Stimulated activated CD4-positive, alpha-beta T cell treated with anti-CD3 and anti-CD28 coated beads, Interleukin-2, amount 100 ng/mL, for 24 hours (primary cell): ENCODE data around the gene B4GALNT4.
"Not testable (repeated sequence)": the region's sequence is repeated elsewhere in the genome, so short reads cannot be mapped to it uniquely, and the experiment has no call there.

Source experiments
- DNase-seq, 2 donors: peaks; one replicate each; pipeline ENCODE4 v3.0.0-alpha.2; 2020

Gene B4GALNT4

DNA sequence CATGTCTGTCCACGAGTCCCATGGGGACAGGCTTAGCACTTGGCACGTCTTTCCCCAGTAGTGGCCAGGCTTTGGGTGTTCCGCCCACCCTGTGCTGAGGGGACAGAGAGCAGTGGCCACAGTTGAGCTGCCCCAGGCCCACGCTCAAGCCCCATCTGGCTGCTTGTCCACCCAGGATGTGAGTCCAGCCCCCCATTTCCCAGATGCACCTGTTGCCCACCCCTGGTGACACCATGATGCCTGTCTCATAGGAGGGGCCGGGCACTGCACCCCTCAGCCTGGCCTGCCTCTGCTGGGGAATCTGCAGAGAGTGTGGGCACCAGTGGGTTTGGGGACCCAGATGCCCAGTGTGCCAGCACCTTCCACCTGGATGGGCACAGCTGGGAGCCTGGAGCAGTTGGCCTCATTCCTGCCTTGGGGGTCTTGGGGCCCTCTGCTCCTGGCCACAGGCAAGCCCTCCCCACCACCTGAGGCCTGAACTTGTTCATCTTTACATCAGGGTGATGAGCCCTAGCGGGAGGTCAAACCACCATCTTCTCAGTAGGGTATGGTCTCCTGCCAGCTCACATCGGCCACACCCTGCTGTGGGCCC lies 39.8 kb downstream of the B4GALNT4 start:
- no peak for DNase-seq

DNA sequence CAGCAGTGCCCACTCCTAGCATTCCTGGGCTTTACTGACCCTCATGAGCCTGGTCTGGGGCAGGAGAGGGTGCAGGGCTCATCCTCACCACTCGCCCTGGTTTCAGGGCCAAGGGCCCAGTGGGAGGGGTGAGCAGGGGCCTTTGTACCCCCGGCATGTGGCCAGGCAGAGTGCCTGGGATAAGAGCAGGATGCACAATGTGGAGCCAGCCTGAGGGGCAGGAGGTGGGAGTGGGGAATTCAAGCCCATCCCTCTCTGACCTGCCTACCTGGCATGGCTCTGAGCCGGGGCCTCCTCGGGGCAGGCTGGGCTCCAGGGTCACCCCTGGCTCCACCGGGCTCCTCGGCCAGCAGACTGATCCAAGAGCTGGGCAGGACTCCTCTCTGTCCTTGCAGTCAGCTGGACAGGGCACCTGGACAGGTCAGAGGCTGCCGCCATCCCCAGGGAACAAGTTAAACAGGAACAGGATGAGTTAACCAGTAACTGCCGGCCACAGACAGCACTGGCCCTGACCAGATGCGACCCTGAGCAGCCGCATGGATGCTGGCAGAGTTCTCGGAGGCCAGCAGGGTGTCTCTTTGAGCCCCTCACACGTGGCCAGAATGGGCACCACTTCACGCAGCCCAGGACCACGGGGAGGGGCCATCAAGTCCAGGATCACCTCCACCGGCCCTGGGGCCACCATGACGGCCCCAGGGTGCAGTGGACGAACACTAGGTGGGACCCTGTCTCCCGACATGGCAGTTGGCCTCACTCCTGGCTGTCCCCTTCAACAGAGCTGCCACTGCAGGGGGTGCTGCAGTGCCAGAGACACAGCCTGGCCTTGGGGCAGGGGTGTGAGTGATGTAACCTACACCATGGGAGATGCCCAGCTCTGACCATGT lies 40.5 kb downstream of the B4GALNT4 start:
- DNase-seq: no peak

DNA sequence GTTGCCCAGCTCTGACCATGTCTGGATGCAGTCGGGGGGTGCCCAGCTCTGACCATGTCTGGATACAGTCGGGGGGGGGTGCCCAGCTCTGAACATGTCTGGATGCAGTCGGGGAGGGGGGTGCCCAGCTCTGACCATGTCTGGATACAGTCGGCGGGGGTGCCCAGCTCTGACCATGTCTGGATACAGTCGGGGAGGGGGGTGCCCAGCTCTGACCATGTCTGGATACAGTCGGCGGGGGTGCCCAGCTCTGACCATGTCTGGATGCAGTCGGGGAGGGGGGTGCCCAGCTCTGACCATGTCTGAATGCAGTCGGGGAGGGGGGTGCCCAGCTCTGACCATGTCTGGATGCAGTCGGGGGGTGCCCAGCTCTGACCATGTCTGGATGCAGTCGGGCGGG lies 41.4 kb downstream of the B4GALNT4 start:
- DNase-seq: not testable (repeated sequence)

DNA sequence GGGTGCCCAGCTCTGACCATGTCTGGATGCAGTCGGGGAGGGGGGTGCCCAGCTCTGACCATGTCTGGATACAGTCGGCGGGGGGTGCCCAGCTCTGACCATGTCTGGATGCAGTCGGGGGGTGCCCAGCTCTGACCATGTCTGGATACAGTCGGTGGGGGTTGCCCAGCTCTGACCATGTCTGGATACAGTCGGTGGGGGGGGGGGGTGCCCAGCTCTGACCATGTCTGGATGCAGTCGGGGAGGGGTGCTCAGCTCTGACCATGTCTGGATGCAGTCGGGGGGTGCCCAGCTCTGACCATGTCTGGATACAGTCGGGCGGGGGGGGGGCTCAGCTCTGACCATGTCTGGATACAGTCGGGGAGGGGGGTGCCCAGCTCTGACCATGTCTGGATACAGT lies 42.2 kb downstream of the B4GALNT4 start:
- DNase-seq: not testable (repeated sequence)

DNA sequence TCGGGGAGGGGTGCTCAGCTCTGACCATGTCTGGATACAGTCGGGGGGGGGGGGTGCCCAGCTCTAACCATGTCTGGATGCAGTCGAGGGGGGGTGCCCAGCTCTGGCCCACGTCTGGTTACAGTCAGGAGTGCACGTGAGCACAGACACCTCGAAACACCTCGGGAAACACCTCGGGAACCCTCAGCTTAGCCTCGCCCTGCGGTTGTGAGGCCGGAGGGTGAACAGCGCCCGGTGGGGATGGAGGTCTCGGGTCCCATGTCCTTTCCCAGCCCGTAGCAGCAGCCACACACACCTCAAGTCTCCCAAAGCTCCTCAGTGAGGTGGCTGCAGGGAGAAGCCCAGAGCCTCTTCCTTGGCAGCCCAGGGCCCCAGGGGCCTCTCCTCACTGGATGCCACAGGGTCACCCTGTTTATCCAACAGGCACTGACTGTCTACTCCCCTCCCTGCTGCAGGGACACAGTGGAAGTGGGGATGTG lies 43.4 kb downstream of the B4GALNT4 start:
- DNase-seq: no peak

DNA sequence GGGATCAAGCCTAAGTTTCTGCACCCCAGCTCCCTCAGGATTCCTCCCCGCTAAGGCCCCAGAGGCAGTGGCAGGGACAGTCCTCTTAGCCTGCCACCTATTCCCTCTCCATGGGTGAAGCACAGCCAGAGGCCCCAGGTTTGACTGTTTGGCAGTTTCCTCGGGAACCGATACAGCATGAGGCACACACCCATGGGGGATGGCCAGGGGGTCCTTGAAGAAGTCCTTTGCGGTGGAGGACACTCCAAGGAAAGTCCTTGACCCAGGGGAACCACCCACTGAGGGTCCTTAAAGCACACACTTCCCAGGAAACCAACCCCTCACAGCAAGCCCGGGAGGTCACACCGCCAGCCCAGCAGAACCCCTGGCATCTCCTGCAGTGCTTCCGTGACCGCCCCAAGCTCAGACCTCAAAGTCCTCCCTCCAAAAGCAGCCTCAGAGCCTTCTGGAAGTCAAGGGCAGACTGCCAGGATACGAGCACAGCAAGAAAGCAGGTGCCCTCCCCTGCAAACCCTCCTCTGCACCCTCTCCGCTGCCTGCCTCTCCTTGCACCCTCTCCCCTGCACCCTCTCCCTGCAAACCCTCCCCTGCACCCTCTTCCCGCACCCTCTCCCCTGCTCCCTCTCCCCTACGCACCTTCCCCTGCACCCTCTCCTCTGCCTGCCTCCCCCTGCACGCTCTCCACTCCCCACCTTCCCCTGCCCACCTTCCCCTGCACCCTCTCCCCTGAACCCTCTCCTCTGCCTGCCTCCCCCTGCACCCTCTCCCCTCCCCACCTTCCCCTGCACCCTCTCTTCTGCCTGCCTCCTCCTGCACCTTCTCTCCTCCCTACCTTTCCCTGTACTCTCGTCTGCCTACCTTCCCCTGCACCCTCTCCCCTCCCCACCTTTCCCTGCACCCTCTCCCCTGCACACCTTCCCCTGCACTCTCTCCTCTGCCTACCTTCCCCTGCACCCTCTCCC lies 44.1 kb downstream of the B4GALNT4 start:
- DNase-seq: no peak

DNA sequence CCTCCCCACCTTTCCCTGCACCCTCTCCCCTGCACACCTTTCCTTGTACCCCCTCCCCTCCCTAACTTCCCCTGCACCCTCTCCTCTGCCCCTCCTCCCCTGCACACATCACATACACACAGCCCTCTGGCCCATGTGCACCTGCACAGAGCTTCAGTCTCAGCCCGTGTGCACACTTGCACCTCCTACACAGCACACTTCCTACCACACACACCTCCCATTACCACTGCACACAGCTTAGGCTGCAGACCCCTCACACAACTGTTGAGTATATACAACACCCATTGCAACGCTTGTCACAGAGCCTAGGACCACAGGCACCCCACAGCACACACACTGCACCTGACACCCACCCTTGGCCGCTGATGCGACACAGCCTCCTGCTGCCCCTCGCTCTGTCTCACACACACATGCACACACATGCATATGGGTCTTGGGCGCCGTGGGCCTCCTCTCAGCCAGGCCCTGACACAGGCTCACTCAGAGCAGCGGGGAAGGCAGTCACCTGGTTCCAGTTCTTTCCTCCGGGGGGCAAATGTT lies 45.1 kb downstream of the B4GALNT4 start:
- peak in 1 of 2 donors; percentile 26 for DNase-seq

DNA sequence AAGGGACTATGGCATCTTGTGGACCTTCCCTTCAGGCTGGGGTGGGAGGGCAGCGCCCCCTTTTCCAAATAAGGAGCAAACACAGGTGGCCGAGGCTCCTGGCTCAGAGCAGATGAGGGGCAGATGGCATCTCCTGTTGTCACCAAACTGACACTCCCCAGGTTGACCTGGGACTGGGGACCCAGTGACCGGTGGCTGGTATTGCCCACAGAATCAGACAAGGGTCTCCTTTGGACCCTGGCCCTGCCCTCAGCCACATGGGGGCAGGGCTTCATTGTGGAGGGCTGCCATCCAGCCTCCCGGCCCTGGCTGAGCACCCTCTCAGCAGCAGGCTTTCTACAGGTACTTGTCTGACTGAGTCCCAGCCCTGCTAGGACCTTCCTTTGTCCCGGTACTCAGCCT lies 46.3 kb downstream of the B4GALNT4 start:
- no peak for DNase-seq

DNA sequence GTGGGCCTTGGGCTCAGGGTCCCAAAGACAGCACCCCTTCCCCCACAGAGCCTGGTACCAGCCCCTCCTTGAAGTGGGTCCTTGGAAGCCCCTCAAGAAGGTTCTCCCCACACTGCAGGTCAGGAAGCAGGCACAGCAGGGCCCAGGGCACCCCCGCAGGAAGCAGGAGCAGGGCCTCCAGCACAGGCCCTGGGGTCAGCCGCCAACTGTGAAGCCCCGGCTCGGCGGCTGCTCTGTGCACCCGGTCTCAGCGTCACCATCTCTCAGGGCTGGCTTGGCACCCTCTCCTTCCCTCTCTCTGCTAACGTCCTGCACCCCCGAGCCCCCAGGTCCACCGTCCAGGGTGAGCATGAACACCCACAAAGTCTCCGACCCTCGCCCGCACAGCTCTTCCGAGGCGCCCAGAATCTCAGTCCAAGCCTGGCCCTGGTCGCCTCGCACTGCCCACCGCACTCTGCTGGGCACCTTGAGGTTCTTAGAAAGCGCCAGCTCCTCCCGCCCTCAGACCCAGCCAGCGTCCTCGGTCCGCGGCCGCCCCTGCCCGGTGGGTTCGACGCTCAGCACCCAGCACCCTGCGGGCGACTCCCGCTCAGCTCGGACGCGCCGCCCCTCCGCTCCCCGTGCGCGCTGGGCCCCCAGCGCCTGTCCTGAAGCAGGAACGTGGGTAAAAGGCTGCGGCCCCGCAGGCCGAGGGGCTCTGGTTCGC lies 46.9 kb downstream of the B4GALNT4 start:
- DNase-seq: peak in 1 of 2 donors; percentile 25

DNA sequence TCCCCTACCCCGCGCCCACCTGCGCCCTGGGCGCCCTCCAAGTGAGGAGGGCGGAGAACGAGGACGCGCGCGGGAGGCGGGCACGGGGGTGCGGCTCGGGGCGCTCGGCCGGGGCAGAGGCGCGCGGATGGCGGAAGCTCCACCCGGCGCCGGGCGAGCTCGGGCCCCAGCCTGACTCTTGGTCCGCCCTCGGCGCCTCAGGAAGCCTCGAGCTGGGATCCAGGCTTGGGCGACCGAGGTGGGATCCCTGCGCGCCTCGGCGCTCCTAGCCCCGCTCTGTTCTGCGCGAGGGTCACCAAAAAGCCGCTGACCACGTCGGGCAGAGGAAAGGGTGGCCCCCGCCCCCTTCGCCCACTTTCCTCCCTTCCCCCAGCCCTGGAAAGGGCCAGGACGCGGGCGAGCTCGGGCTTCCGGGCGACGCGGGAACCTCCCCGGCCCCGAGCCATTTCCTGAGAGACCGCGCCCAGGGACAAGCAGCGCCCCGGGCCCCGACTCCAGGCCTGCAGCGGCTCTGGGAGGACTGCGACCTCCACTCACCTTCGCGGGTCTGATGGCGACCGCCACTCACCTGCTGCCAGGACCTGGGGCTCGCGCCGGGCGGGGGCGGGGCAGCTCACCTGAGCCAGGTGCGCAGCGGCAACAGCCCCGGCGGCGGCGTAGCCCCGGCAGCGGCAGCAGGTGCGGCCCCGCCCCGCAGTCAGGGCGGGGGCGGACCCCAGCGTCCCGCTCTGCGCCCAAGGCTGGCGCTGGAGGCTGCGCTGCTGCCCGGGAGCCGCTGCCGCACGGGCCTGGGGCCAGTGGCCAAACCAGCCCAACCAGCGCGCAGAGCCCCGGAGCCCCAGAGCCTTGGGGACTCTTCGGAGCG lies 47.7 kb downstream of the B4GALNT4 start:
- DNase-seq: peak in 1 of 2 donors; percentile 63

DNA sequence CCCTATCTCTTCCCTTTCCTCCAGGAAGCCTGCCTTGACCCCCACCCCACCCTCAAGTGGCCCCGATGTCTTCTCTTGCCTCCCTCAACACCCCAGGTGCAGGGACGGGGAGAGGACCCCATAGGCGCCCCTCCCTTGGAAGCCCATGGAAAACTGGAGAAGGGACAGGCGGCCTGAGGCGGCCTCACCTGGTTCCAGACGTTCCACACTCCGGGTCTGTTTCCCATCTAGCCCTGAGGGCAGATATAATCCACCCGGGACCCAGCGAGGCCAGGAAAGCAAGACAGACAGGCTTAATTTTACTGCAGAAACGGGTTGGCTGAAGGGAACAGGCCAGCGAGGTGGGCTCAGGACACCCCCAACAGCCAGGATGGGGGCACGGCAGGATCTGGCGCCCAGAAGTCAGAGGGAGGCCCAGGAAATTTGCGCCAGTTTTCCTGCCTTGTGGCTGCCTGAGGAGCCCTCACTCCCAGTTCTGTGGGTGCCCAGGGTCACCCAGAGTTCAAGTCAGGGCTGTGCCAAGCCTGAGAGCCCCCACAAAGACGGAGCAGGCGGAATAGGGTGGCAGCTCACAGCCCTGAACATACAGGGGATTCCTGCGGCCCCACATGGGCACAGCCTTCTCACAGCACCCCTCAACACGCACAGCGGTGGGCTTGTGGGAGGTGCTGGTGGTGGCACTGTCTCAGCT lies 48.5 kb downstream of the B4GALNT4 start:
- DNase-seq: no peak

DNA sequence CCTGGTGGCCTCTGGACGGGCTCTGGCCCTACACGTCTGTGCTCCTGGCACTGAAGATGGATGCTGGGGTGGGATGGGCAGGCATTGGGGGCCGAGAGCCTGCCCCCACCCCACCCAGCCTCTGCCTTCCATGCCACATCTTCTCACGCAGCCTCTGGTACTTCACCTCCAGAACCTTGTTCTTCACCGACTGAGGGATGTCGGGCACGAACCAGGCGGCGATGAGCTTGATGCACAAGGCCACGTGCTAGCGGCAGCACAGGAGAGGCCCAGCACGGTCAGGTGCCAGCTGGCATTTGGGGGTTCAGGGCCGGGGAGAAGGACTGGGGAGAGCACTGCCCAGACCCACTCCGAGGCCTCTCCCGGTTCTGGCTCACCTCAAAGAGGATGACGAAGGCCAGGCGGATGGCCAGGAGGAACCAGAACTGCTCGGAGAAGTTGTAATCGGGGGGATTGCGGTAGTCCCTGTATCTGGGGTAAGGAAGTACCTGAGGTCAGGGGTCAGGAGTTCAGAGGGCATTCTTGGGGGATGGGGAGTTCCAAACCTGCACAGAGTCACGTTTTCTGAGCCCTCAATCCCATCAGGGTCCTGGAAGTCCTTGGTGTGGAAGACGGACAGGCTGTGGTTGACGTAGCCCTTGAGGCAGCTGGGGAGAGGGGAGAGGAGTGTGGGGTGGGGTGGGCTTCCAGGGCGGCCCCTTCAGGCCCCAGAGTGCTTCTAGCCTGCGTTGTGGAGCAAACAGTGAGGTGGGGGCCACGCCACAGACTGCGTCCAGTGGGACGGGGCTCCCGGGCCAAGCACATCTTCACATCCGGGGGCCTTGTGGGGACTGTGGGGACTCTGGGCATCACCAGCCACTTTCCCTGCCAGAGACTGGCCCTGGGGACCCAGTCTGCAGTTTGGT lies 49.3 kb downstream of the B4GALNT4 start:
- no peak for DNase-seq

DNA sequence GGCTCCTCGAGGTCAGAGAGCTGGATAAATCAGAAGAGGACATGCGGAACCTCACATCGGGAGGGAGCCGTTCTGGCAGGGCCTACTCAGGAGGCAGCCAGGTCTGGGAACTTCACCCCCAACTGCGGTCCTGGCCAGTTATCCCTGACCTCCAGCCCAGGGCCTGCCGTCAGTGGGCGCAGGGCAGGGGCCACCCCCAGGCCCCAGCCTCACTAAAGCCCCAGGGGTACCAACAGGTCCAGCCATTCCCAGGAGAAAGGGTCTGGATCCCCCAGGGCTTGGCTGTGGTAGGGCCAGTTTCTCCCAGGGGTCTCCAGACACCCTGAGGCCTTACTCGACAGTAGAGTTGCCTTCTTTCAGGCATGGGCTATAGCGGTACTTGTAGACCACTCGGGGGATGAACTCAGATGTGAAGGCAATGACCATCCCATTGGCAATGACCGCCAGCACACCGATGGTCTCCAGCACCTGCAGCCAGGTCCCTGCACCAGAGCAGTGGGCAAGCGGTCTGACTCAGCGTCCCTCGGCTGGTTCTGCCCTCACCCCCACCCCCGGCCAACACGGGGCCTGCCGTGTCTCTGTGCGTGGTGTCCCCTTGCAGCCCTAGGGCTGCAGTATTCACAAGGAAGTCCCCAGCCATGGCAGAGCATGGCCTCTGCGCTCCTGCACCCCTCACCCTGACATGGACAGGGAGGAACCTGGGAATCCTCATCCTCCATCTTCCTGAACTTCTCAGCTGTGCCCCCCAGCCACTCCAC lies 50.1 kb downstream of the B4GALNT4 start:
- DNase-seq: no peak

DNA sequence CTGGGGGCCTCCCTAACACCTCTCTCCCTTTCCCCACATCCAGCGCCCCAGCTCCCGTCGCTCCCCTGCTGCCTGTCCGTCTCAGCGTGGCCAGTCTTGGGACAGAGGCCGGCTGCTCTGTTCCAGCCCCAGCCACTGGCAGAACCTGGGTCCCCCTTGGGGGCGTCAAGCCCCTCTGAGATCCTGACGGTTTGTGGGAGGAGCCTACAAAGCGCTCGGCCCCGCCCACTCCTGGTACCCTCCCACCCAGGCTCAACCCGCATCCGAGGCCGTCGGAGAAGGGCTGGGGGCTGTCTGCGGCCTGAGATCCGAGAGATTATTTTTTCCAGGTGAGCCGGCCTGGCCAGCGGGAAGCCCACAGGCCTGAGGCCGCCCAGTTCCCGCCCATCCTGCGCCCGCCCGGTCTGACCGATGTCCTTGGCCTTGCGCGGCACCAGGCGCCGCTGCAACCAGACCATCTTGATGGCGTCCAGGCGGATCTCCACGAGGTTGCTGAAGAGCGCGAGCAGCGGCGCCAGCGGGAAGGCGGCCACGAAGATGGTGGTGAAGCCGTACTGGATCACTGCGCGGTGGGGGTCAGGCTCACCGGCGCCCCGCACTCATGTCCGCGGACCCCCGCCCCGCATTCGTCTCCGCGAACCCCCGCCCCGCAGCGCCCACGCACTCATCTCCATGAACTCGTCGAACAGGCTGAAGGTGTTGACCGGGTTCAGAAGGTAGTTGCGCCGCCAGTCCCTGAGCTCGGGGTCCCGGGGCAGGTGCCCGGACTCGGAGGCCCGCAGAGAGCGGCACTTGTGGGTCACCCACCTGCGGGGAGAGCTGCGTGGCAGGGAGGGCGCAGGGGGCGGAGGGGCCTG lies 51.0 kb downstream of the B4GALNT4 start:
- no peak for DNase-seq

DNA sequence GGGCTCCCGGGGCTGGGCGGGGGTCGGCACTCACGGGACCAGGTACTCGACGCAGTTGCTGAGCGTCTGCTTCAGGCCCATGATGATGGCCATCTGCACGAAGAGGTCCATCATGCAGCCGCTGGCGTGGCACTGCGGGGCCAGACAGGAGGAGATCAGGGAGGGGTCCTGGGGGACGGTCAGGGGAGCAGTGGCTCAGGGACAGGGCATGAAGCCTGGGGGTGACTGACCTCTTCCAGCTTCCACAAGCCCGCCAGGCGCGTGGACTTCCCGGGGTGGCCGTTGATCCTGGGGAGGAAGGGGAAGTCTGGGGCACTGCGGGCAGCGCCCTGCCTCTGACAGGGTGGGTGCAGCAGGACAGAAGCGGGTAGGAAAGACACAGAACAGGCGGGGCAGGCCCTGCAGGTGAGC lies 51.6 kb downstream of the B4GALNT4 start:
- no peak for DNase-seq

DNA sequence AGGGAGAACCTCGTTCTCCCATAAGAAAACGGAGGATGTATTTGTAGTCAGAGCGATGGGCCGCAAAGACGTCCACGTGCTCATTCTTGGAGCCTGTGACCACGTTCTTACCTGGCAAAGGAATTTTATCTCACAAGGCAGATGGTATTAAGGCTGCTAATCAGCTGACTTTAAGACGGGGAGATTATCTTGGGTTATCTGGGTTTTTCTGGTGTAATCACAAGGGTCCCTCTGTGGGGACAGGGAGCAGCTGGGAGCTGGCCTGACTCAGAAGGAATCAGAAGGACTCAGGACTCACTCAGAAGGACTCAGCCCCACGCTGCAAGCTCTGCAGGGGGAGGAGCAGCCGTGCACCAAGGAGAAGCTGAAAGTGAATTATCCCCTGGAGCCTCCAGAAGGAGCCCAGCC lies 53.0 kb downstream of the B4GALNT4 start:
- DNase-seq: no peak

DNA sequence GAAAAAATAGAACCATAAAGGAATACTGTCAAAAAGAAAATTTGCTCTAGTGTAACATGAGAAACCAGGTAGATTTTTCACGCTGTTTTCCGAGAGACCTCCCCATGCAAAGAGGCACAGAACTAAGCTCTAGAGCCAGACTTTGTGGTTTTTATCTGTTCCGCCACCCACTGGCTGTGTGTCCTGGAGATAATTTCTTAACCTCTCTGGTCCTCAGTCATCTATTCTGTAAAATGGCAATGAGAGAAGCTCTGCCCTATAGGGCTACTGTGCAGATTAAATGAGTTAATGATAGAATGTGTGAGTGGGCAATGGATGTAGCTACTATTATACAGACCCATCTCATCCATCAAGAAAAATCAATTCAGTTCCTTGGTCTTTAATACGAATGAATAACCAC lies 54.9 kb downstream of the B4GALNT4 start:
- DNase-seq: no peak

DNA sequence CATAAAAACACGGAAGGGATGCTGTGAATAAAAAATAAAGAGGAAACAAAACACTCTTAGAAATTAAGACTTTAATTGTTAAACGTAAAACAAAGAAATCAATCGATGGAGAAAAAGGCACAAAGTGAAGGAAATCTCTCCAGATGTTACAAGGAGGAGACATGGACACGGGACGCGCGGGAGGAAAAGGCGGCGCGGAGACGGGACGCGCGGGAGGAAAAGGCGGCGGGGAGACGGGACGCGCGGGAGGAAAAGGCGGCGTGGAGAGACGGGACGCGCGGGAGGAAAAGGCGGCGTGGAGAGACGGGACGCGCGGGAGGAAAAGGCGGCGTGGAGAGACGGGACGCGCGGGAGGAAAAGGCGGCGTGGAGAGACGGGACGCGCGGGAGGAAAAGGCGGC lies 55.5 kb downstream of the B4GALNT4 start:
- DNase-seq: not testable (repeated sequence)
